Ovary (tissue), 9 donors: ENCODE data around the gene GEMIN8. TPM values are rescaled to one million over a fixed set of nuclear protein-coding genes. Genes with fewer than 3 reads are reported as not detected.

Experiments
- DNase-seq, 5 donors: peaks; one replicate each; pipeline ENCODE4 v3.0.0-alpha.2; 2019 to 2020
- H3K27ac ChIP-seq, 2 donors: fragments of 200-600 bp; one replicate each; pipeline versions ENCODE4 v1.5.1 to v1.8.0; 2019 to 2022
- H3K27me3 ChIP-seq: fragments of 200-600 bp; one replicate; pipeline ENCODE4 v1.8.0; 2022
- H3K36me3 ChIP-seq: fragments of 200-600 bp; sonication (generic); one replicate; pipeline ENCODE4 v1.5.1; 2019
- H3K4me1 ChIP-seq: one replicate; pipeline ENCODE4 v1.8.1; 2013; ENCODE audit warnings: mild to moderate bottlenecking, moderate library complexity; ENCODE audit not compliant: insufficient read depth
- H3K4me3 ChIP-seq: fragments of 200-600 bp; sonication (generic); one replicate; pipeline ENCODE4 v1.5.1; 2017
- H3K9me3 ChIP-seq, 2 donors: fragments of 200-600 bp in 1 of 2; sonication (generic) in 1 of 2; one replicate each; pipeline versions ENCODE4 v1.5.1 to v1.8.1; 2013 to 2019; ENCODE audit warnings: mild to moderate bottlenecking in 1 of 2, moderate library complexity in 1 of 2
- EP300 ChIP-seq: sonication (generic); formaldehyde crosslinking; IDR thresholded peaks from one replicate; pipeline ENCODE4 v1.6.1; 2017; ENCODE audit warnings: antibody characterized with exemption
- POLR2A ChIP-seq: fragments of 450-650 bp; IDR thresholded peaks from one replicate; pipeline ENCODE4 v1.6.1; 2017; ENCODE audit warnings: antibody characterized with exemption, mild to moderate bottlenecking, moderate library complexity
- WGBS, 3 donors: extraction: QIAGEN DNeasy Blood & Tissue Kit in 1 of 3; methylation state at CpG; one replicate each; pipeline versions ENCODE4 v1.1.5 to v1.1.7; 2013 to 2017; 5-methylcytosine and 5-hydroxymethylcytosine counted together
- intact Hi-C, 4 donors: fragments of 100-400 bp; cut with DNase I; formaldehyde crosslinking; loops; one replicate each; pipeline versions ENCODE4 v1.11.0 to v1.15.1; 2022 to 2023
- polyA plus RNA-seq, 2 donors: library from polyadenylated mRNA; stranded (reverse); fragments of 200-250 nt in 1 of 2; fragments of 350-450 nt in 1 of 2; fragmentation: Illumina TruSeq in 1 of 2; extraction: RNeasy Lipid Tissue Mini Kit (QIAGEN cat#74804) in 1 of 2; gene quantifications; one replicate each; pipeline ENCODE4 v1.2.3, GENCODE V29; 2013 to 2014
- total RNA-seq, 7 donors: library from RNA; depleted of rRNA in 2 of 7; stranded (reverse); fragments of >200 nt in 2 of 7; fragmentation: NEBNext Ultra II Directional in 3 of 7; extraction: Animal tissue kit (Norgen Biotek cat#: 25700) in 3 of 7; gene quantifications; one replicate each; pipeline versions ENCODE4 v1.1.0 to v1.2.4, GENCODE V29; 2016 to 2023
- TF ChIP-seq, protein P1 (sequence below), 3 donors: fragments of 450-650 bp in 2 of 3; fragments of 200-600 bp in 1 of 3; IDR thresholded peaks; one replicate each; pipeline versions ENCODE4 v1.5.1 to v1.8.0; 2016 to 2022; ENCODE audit warnings: antibody characterized with exemption in 3 of 3, mild to moderate bottlenecking in 1 of 3
- donor health status: DM: no; HTN: no; CAD: no; lungs with moderate emphysema.
- donor health status: DM: no; HTN: no; CAD: no.
- donor health status: Bipolar disorder and iron deficiency.
- donor health status: DM: yes; HTN: yes; CAD: no.
- donor health status: DM: no; HTN: no; CAD: no.
- donor health status: DM: yes; HTN: yes; CAD: no.

The GEMIN8 gene
- total and polyA plus RNA-seq, 9 donors: 18.0 to 37.1 (median 23.6) TPM

DNA sequence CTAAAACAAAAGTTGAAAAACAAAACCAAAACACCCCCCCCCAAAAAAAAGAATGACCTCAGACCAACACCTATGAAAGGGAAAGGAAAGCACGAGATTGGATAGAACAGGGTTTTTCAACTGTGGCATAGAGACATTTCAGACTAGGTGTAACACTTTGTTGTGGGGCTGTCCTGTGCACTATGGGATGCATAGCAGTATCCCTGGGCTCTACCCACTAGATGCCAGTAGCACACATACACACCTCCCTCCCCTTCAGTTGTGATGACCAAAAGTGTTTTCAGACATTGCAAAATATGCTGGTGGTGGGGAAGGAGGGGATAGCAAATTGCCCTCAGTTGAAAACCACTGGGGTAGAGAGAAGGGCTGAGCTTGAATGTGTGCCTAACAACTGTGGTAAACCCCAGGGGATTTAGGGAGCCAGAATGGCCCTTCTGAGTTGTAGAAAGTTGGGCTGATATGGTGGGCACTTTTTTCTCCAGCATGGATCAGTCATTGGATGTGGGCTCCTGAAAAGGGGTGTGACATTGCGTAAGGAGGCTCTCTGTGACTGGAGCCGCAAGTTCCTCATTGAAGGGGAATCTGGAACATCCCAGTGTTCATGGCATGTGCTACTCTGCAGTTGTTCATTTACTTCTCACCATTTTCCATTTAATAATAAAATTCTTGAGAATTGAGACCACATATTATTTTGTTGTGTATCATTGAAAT lies 8.8 kb upstream of the GEMIN8 start:
- TF ChIP-seq EP300: no peak
- TF ChIP-seq, protein P1, sequence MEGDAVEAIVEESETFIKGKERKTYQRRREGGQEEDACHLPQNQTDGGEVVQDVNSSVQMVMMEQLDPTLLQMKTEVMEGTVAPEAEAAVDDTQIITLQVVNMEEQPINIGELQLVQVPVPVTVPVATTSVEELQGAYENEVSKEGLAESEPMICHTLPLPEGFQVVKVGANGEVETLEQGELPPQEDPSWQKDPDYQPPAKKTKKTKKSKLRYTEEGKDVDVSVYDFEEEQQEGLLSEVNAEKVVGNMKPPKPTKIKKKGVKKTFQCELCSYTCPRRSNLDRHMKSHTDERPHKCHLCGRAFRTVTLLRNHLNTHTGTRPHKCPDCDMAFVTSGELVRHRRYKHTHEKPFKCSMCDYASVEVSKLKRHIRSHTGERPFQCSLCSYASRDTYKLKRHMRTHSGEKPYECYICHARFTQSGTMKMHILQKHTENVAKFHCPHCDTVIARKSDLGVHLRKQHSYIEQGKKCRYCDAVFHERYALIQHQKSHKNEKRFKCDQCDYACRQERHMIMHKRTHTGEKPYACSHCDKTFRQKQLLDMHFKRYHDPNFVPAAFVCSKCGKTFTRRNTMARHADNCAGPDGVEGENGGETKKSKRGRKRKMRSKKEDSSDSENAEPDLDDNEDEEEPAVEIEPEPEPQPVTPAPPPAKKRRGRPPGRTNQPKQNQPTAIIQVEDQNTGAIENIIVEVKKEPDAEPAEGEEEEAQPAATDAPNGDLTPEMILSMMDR (IDR thresholded peaks at IDR 0.05): no peak
- TF ChIP-seq POLR2A: no peak
- H3K9me3 ChIP-seq: no peaks in the 10 kb centered on the region
- no peak overlapping the region for H3K27ac ChIP-seq
- WGBS, 3 donors: 59 to 65% (median 60%) methylated on average over 3 of the region's 3 CpGs
- H3K36me3 ChIP-seq: no peaks in the 10 kb centered on the region
- DNase-seq: no peak
- no peak overlapping the region for H3K4me3 ChIP-seq
- H3K4me1 ChIP-seq: no peaks in the 10 kb centered on the region
- no peaks in the 10 kb centered on the region for H3K27me3 ChIP-seq
- intact Hi-C loops: loop anchor here in 2 of 4 donors (10.0 kb wide), 2 partner anchors 274 to 534 kb away; no protein-coding TSS in a partner anchor

DNA sequence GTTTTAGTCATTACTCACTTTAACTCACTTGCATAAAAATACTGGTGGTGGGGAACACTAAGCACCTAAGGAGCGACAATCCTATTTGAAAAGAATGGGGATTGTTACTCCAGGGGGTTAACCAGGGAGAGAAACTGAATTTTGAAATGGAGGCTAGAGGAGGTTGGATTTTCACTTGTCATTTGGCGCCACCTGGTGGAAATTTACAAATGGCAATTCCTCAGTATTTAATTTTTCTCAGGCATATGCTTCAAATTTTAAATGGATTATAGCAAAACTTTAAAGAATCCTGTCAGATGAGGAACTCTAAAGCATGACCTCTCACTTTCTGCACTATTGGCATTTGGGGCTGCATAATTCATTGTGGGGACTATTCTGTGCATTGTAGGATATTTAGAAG lies 2.7 kb upstream of the GEMIN8 start:
- Histone ChIP-seq H3K4me1 (no peaks in the 10 kb centered on the region), H3K36me3 (no peaks in the 10 kb centered on the region), H3K27ac (no peak overlapping the region), H3K27me3 (no peaks in the 10 kb centered on the region), H3K9me3 (no peaks in the 10 kb centered on the region), H3K4me3 (no peak overlapping the region)
- DNase-seq: peak in 4 of 5 donors; percentile 36 to 64 (median 58)
- intact Hi-C loops: loop anchor here (2.0 to 10.0 kb wide), 6 partner anchors 268 to 528 kb away; no protein-coding TSS in a partner anchor
- TF ChIP-seq, protein P1 (IDR thresholded peaks at IDR 0.05): peak; percentile 76 to 82 (median 80)
- no peak for TF ChIP-seq POLR2A
- 0 to 3% (median 0%) methylated on average over 2 of the region's 2 CpGs for WGBS, 3 donors

DNA sequence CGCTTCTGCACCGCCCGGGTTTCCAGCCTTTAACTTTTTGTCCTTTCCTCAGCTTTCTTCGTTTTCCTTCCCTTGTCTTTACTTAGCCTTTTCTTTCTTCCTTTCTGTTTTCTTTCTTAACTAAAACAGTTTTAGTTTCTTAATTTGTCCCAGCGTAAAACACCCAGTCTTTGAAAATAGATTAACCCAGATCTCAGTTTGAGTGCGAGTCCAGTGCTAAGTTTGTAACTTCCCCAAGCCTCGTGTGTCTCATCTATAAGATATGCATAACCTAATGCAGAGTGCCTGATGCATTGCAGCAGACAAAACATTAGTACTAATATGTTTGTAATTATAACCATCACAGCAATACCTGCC lies 460 bp upstream of the GEMIN8 start:
- no peak for DNase-seq
- Histone ChIP-seq H3K9me3 (no peaks in the 10 kb centered on the region), H3K27ac (peak overlapping the region in 1 of 2 donors; percentile 57), H3K27me3 (no peaks in the 10 kb centered on the region), H3K36me3 (no peaks in the 10 kb centered on the region), H3K4me3 (peak overlapping the region; percentile 49), H3K4me1 (peaks cover 1% of the 10 kb centered on the region)
- WGBS, 3 donors: 2 to 8% (median 4%) methylated on average over 7 of the region's 7 CpGs
- intact Hi-C loops: loop anchor here (5.0 to 10.0 kb wide), 5 partner anchors 265 to 525 kb away; no protein-coding TSS in a partner anchor
- TF ChIP-seq, protein P1 (IDR thresholded peaks at IDR 0.05): no peak
- TF ChIP-seq EP300 (no peak), POLR2A (no peak)

DNA sequence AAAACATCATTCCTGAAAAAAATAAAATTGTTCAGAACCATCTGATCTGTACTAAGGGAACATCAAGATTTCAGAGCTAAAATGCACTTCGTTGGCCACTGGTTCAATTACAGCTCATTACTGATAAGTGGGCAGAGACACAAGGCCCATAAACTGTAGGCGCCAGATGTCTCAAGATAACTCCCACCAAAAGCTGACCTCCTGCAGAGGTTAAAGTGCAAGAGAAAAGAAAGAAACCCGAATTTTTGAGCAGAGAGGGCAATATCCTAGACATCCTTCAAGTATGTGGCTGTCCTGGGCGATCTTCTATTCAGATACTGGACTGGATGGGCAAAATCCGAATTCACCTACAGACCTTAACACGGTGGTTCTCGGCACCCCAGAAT lies 660 bp downstream of the GEMIN8 start:
- H3K9me3 ChIP-seq: no peaks in the 10 kb centered on the region
- no peak for DNase-seq
- H3K27me3 ChIP-seq: no peaks in the 10 kb centered on the region
- TF ChIP-seq EP300 (no peak), POLR2A (no peak)
- TF ChIP-seq, protein P1 (IDR thresholded peaks at IDR 0.05): no peak
- H3K4me1 ChIP-seq: peaks cover 1% of the 10 kb centered on the region
- intact Hi-C loops: loop anchor here in 2 of 4 donors (5.0 to 10.0 kb wide), 2 partner anchors 274 to 372 kb away; no protein-coding TSS in a partner anchor
- H3K36me3 ChIP-seq: no peaks in the 10 kb centered on the region
- peak overlapping the region in 1 of 2 donors; percentile 57 for H3K27ac ChIP-seq
- 3 to 13% (median 7%) methylated on average over 7 of the region's 7 CpGs for WGBS, 3 donors
- H3K4me3 ChIP-seq: peak overlapping the region; percentile 49
